ENCODE measurements around the gene HMCES.
"Not testable (repeated sequence)": the region's sequence is repeated elsewhere in the genome, so short reads cannot be mapped to it uniquely, and the experiment has no call there.

HMCES gene

GRCh38 chr3:129323651-129324294 lies 45.1 kb downstream of the HMCES start:
- DNase-seq, result no peak

GRCh38 chr3:129324855-129325254 lies 46.2 kb downstream of the HMCES start:
- no peak for DNase-seq

GRCh38 chr3:129325383-129325782 lies 46.7 kb downstream of the HMCES start:
- DNase-seq, result no peak

GRCh38 chr3:129326138-129326537 lies 47.5 kb downstream of the HMCES start:
- no peak for DNase-seq

GRCh38 chr3:129326595-129326994 lies 47.9 kb downstream of the HMCES start:
- DNase-seq, result no peak

- no peak for DNase-seq
These were observed 48.8 kb downstream of the HMCES start for GRCh38 chr3:129327510-129327909.

GRCh38 chr3:129329858-129330257 lies 51.2 kb downstream of the HMCES start:
- no peak for DNase-seq

GRCh38 chr3:129330409-129330808 lies 51.7 kb downstream of the HMCES start:
- DNase-seq, result no peak

- no peak for DNase-seq
These were observed 55.2 kb downstream of the HMCES start for GRCh38 chr3:129333891-129334290.

GRCh38 chr3:129336093-129336706 lies 57.5 kb downstream of the HMCES start:
- no peak for DNase-seq

GRCh38 chr3:129337719-129338118 lies 59.0 kb downstream of the HMCES start:
- not testable (repeated sequence) for DNase-seq

- not testable (repeated sequence) for DNase-seq
These were observed 60.5 kb downstream of the HMCES start for GRCh38 chr3:129339186-129339585.

- DNase-seq, result not testable (repeated sequence)
These were observed 61.2 kb downstream of the HMCES start for GRCh38 chr3:129339833-129340232.

- DNase-seq, result no peak
These were observed 62.9 kb downstream of the HMCES start for GRCh38 chr3:129341331-129342141.

GRCh38 chr3:129343643-129344360 lies 65.1 kb downstream of the HMCES start:
- DNase-seq, result no peak

GRCh38 chr3:129344540-129345220 lies 66.0 kb downstream of the HMCES start:
- no peak for DNase-seq

- DNase-seq, result no peak
These were observed 66.6 kb downstream of the HMCES start for GRCh38 chr3:129345281-129345680.

GRCh38 chr3:129345971-129346370 lies 67.3 kb downstream of the HMCES start:
- DNase-seq, result no peak

GRCh38 chr3:129346695-129347457 lies 68.2 kb downstream of the HMCES start:
- no peak for DNase-seq

- no peak for DNase-seq
These were observed 68.8 kb downstream of the HMCES start for GRCh38 chr3:129347458-129347845.

- DNase-seq, result no peak
These were observed 70.1 kb downstream of the HMCES start for GRCh38 chr3:129348734-129349133.

- not testable (repeated sequence) for DNase-seq
These were observed 70.5 kb downstream of the HMCES start for GRCh38 chr3:129349169-129349568.

Data from NCI-H1048 (cell line).